Mammary epithelial cell (primary cell): ENCODE data around the gene MEGF6.

Experiments used
- EZH2 ChIP-seq: IDR thresholded peaks from 2 replicates; pipeline ENCODE4 v1.6.1; 2012; ENCODE audit warnings: low read length, inconsistent platforms, borderline replicate concordance
- TF ChIP-seq, protein P1 (sequence below), 2 donors: IDR thresholded peaks in 1 of 2; conservative IDR thresholded peaks in 1 of 2; 2 replicates each; pipeline ENCODE4 v1.5.1; 2011 to 2012; ENCODE audit warnings: inconsistent platforms in 2 of 2, low read length in 2 of 2, mild to moderate bottlenecking in 2 of 2, control low read depth in 1 of 2, low read depth in 1 of 2; ENCODE audit not compliant: insufficient read depth in 1 of 2; ENCODE audit errors: extremely low read depth in 1 of 2

DNA sequence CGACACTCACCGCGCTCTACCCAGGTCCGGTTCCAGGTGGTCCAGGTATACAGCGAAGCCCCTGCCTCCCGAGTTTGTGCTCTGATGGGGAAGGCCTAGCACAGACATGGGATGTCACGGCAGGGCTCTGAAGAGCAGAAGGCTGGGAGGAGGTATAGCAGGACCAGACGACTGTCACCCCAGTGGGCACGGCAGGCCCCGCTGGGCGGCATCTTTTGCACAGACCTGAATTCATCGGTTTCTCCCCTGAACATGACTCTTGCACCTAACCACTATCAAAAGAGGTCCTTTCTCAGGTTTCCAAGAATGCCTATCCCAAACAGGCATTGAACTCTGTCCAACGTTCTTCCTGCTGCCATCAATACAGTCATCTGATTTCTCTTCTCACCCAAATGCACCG lies 126.3 kb downstream of the MEGF6 start:
- TF ChIP-seq, protein P1, sequence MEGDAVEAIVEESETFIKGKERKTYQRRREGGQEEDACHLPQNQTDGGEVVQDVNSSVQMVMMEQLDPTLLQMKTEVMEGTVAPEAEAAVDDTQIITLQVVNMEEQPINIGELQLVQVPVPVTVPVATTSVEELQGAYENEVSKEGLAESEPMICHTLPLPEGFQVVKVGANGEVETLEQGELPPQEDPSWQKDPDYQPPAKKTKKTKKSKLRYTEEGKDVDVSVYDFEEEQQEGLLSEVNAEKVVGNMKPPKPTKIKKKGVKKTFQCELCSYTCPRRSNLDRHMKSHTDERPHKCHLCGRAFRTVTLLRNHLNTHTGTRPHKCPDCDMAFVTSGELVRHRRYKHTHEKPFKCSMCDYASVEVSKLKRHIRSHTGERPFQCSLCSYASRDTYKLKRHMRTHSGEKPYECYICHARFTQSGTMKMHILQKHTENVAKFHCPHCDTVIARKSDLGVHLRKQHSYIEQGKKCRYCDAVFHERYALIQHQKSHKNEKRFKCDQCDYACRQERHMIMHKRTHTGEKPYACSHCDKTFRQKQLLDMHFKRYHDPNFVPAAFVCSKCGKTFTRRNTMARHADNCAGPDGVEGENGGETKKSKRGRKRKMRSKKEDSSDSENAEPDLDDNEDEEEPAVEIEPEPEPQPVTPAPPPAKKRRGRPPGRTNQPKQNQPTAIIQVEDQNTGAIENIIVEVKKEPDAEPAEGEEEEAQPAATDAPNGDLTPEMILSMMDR (conservative IDR thresholded peaks at IDR 0.05 in 1 of 2, IDR thresholded peaks at IDR 0.05 in 1 of 2; ENCODE audit: extremely low read depth in 1 of 2, insufficient read depth in 1 of 2, low read depth in 1 of 2, low read length in 2 of 2), result no peak
- TF ChIP-seq EZH2, result no peak
